Fibroblast of villous mesenchyme (primary cell): ENCODE results near the gene ZNF783. TPM values are rescaled to one million over a fixed set of nuclear protein-coding genes. Genes with fewer than 3 reads are reported as not detected.

Source experiments
- DNase-seq: peaks from one replicate; pipeline ENCODE4 v3.0.0-alpha.2; 2010; ENCODE audit warnings: low read depth
- H3K4me3 ChIP-seq: 2 replicates; pipeline ENCODE4 v1.5.1; 2011; ENCODE audit warnings: low read depth, mild to moderate bottlenecking, low read length
- total RNA-seq: library from RNA; depleted of rRNA; stranded (reverse); fragments of >200 nt; gene quantifications from 2 replicates; pipeline ENCODE4 v1.2.3, GENCODE V29; 2012
- TF ChIP-seq, protein P1 (sequence below): IDR thresholded peaks from 2 replicates; pipeline ENCODE4 v1.5.1; 2012; ENCODE audit warnings: low read depth, mild to moderate bottlenecking, low read length; ENCODE audit not compliant: insufficient read depth

ZNF783 gene
- total RNA-seq, 1 donor, result 8.6 TPM

DNA sequence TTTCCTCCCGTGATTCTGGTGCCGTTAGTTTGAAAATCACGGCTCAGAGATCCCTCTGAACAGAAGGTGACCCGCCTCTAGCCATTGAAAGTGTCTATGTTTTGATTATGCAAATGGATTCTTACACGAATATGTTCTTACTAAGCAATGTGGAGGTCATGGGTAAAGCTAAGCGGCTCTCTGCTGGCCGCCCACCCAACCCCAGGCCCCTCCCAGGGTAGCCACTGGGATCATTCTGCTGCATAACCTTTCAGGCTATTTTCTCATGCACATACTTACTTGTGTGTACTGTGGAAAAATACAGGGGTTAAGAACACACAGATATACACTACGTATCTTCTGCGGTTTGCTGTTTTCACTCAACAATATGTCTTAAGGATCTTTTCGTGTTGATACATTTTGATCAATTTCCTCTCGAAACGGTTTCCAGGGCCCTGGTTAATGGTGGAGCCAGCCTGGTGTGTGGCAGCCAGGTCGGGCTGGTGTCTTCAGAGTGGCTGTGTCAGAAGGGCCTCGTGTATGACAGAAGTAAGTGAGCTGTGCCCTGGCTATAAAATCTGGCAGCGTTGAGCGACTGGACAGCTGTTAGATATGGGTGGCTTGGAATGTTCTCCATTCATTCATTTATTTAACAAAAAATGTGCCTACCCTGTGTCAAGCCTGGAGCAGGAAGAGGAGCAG lies 29.9 kb downstream of the ZNF783 start:
- DNase-seq, result no peak
- TF ChIP-seq, protein P1, sequence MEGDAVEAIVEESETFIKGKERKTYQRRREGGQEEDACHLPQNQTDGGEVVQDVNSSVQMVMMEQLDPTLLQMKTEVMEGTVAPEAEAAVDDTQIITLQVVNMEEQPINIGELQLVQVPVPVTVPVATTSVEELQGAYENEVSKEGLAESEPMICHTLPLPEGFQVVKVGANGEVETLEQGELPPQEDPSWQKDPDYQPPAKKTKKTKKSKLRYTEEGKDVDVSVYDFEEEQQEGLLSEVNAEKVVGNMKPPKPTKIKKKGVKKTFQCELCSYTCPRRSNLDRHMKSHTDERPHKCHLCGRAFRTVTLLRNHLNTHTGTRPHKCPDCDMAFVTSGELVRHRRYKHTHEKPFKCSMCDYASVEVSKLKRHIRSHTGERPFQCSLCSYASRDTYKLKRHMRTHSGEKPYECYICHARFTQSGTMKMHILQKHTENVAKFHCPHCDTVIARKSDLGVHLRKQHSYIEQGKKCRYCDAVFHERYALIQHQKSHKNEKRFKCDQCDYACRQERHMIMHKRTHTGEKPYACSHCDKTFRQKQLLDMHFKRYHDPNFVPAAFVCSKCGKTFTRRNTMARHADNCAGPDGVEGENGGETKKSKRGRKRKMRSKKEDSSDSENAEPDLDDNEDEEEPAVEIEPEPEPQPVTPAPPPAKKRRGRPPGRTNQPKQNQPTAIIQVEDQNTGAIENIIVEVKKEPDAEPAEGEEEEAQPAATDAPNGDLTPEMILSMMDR, result no peak
- H3K4me3 ChIP-seq, result no peak overlapping the region

DNA sequence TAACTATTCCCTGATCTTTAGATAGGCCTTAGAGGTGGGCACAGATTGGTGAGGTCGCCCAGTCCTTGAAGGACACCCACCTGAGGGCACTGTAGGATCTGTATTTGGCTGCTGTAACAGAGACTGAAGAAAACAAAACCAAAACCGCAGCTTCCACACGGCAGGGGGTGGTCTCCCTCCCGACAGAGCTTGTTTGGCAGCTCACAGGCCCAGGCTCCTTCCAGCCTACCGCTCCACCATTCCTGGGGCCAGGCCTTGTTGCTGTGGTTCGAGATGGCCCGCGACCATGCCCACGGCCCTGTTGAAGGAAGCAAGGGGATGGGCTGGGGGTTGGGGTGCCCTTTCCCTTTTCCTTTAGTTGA lies 30.4 kb downstream of the ZNF783 start:
- DNase-seq, result no peak
- TF ChIP-seq, protein P1, result no peak
- no peak overlapping the region for H3K4me3 ChIP-seq

DNA sequence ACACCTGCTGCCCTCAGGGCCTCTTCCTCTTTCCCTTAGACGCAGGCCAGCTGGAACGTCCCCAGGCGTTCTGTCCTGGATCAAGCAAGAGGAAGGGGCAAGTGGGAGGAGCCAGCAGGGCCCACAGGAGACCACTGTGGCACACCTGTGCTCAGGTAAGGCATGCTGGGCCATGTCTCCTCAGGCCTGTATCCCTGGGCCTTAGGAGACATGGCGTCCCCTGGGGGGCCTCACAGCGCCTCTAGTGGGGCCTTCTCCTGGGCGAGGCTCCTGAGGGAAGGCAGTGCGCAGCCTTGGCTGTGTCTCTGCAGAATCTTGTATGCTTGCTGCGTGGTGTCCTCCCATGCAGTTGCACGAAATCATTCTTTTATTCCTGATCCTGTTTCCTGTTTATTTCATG lies 31.3 kb downstream of the ZNF783 start:
- no peak for DNase-seq
- TF ChIP-seq, protein P1, result no peak
- H3K4me3 ChIP-seq, result no peak overlapping the region

DNA sequence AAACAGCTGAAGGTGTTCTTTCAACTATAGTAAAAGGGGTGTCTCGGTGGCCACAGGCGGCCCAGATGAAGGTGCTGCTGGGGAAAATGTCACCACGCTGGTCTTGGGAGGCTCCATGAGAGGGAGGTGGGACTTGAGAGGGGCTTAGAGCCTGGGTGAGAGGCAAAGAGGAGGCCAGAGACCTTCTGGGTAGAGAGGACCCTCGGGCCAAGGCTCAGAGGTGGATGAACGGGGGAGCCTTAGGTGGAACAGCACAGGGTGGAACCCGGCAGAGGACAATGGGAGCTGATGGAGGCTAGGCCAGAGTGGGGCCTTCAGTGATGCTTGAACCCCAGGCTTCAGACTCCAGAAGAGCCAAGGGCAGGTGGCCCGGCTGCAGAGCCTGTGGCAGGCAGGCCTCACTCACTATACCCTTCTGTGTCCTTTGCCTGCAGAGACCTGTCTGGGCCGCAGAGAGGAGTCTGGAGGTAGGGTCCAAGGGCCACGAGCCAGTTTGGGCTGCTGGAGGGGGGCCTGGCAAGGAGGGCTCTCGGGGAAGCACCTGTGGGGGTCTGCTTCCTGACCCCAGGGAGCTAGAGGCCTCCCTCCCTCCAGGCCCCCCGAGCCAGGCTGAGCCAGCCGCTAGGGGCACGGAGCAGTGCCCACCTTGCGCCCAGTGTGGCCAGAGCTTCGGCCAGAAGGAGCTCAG lies 32.1 kb downstream of the ZNF783 start:
- no peak for DNase-seq
- H3K4me3 ChIP-seq, result no peak overlapping the region
- TF ChIP-seq, protein P1, result no peak

DNA sequence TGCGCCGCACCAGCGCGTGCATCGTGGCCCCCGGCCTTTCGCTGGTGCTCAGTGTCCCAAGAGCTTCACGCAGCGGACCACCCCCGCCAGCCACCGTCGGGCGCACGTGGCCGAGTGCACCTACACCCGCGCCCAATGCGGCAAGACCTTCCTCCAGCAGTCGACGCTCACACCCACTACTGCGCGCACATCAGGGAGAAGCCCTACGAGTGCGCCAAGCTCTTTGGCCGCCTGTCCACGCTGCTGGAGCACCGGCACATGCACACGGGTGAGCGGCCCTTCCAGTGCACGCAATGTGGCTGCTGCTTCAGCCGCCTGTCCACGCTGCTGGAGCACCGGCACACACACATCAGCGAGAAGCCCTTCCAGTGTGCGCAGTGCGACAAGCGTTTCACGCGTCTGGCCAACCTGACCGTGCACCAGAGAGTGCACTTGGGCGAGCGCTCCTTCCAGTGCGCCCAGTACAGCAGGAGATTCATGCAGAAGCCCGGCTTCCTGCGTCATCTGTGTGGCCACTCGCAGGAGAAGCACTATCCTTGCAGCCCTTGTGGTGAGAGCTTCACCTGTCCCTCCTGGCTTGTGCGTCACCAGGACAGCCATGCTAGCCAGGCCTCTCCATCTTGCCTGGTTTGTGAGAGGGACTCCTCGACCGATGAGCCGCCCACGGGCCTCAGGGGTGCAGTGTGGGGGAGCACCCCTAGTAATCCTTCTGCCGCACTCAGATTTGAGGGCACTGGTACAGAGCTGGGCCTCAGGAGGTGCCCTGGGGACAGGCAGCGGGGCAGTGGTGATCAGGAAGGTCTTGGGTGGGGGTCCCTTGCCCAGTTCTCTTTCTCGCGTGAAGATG lies 32.9 kb downstream of the ZNF783 start:
- H3K4me3 ChIP-seq, result no peak overlapping the region
- DNase-seq, result no peak

DNA sequence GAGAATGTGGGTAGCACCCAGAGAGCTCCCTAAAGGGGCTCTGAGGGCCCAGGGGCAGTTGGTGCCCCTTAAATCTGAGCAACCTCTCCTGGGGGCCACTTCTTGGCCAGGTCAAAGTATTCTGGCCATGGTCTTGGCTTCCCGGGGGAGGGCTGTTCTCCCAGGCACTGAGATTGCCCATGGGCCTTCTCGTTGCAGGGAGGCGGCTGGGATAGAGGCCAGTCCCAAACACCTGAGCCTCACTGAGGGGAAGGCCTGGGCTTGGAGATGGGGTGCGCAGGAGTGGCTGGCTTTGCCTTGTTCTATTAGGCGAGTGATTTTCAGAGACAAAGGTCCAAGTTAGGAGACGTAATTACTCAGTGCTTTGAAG lies 33.5 kb downstream of the ZNF783 start:
- no peak for DNase-seq
- TF ChIP-seq, protein P1, result no peak
- H3K4me3 ChIP-seq, result no peak overlapping the region

More for the DNA sequence above, 32.9 kb downstream of the ZNF783 start:
- TF ChIP-seq, protein P1, result no peak
